NB4 (cell line): ENCODE results near the gene TSPAN10.
"Not testable (repeated sequence)": the region's sequence is repeated elsewhere in the genome, so short reads cannot be mapped to it uniquely, and the experiment has no call there.

Experiments
- DNase-seq: peaks from one replicate; pipeline ENCODE4 v3.0.0; 2010; ENCODE audit warnings: low read depth
- H3K4me3 ChIP-seq: one replicate; pipeline ENCODE4 v1.5.1; 2011; ENCODE audit warnings: mild to moderate bottlenecking, low read depth, low read length, moderate library complexity
- MAX ChIP-seq: IDR thresholded peaks from 2 replicates; pipeline ENCODE4 v1.6.1; 2011; ENCODE audit warnings: low read depth, low read length
- MYC ChIP-seq: IDR thresholded peaks from 2 replicates; pipeline ENCODE4 v1.6.1; 2011; ENCODE audit warnings: low read depth, low read length
- POLR2A ChIP-seq: IDR thresholded peaks from 2 replicates; pipeline ENCODE4 v1.6.1; 2011; ENCODE audit warnings: mild to moderate bottlenecking; ENCODE audit not compliant: insufficient read length; ENCODE audit errors: extremely low read depth
- TF ChIP-seq, protein P1 (sequence below): IDR thresholded peaks from one replicate; pipeline ENCODE4 v1.5.1; 2012; ENCODE audit warnings: low read depth, low read length

Gene TSPAN10

GRCh38 chr17:81608605-81609004 lies 28.4 kb upstream of the TSPAN10 start:
- TF ChIP-seq MAX (no peak), MYC (no peak), POLR2A (no peak)
- TF ChIP-seq, protein P1, sequence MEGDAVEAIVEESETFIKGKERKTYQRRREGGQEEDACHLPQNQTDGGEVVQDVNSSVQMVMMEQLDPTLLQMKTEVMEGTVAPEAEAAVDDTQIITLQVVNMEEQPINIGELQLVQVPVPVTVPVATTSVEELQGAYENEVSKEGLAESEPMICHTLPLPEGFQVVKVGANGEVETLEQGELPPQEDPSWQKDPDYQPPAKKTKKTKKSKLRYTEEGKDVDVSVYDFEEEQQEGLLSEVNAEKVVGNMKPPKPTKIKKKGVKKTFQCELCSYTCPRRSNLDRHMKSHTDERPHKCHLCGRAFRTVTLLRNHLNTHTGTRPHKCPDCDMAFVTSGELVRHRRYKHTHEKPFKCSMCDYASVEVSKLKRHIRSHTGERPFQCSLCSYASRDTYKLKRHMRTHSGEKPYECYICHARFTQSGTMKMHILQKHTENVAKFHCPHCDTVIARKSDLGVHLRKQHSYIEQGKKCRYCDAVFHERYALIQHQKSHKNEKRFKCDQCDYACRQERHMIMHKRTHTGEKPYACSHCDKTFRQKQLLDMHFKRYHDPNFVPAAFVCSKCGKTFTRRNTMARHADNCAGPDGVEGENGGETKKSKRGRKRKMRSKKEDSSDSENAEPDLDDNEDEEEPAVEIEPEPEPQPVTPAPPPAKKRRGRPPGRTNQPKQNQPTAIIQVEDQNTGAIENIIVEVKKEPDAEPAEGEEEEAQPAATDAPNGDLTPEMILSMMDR: no peak
- no peak for DNase-seq
- H3K4me3 ChIP-seq: no peak overlapping the region

GRCh38 chr17:81609541-81610311 lies 27.3 kb upstream of the TSPAN10 start:
- TF ChIP-seq, protein P1: no peak
- TF ChIP-seq MYC (no peak), POLR2A (no peak), MAX (no peak)
- H3K4me3 ChIP-seq: no peak overlapping the region
- no peak for DNase-seq

DNA sequence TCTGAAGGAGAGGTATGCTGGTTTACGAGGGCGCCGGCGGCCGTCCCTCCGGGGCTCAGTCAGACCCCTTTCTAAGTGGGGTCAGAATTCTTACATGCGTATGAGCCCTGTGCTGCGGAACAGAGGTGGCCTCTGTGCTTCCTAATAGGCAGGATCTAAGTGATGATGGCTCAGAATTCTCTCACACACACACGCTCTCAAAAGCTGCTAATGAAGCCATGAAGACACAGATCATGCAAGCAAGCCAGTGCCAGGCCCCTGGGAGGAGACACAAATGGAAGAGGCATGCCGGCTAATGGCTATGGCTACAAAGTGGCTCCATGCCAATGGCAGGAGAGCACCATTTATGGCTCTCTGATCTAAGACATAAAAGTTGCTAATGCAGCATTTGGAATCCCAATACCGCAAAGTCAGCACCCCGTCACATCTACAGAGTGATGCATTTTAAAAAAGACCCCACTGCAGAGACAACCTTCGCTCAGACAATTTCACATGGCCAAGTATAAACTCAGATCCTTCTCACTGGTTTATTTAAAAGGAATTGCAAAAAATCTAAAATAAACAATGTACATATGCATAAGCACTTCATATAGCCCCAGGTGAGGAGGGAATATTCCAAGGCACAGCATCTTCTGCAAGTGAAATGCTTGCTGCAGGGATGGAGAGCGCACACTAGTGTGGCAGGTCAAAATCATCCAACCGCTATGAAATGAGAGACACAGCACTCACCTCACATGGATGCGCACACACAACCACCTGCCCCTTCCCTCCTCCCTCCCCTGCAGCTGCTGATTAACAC lies 24.6 kb upstream of the TSPAN10 start:
- DNase-seq: no peak
- TF ChIP-seq, protein P1: no peak
- TF ChIP-seq MAX (no peak), MYC (no peak), POLR2A (no peak)

GRCh38 chr17:81615401-81615930 lies 21.5 kb upstream of the TSPAN10 start:
- H3K4me3 ChIP-seq: no peak overlapping the region
- TF ChIP-seq, protein P1: no peak
- TF ChIP-seq POLR2A: no peak
- TF ChIP-seq MYC: no peak
- TF ChIP-seq MAX: no peak
- no peak for DNase-seq

More for the DNA sequence above, 24.6 kb upstream of the TSPAN10 start:
- no peak overlapping the region for H3K4me3 ChIP-seq

- no peak for DNase-seq
- TF ChIP-seq, protein P1: no peak
- TF ChIP-seq POLR2A: no peak
- no peak for TF ChIP-seq MYC
- H3K4me3 ChIP-seq: no peak overlapping the region
These were observed 20.1 kb upstream of the TSPAN10 start for GRCh38 chr17:81616877-81617276.

DNA sequence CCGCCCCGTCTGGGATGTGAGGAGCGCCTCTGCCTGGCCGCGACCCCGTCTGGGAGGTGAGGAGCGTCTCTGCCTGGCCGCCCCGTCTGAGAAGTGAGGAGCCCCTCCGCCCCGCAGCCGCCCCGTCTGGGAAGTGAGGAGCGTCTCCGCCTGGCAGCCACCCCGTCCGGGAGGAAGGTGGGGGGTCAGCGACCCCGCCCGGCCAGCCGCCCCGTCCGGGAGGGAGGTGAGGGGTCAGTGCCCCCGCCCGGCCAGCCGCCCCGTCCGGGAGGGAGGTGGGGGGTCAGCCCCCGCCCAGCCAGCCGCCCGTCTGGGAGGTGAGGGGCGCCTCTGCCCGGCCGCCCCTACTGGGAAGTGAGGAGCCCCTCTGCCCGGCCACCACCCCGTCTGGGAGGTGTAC lies 18.7 kb upstream of the TSPAN10 start:
- H3K4me3 ChIP-seq, DNase-seq: not testable (repeated sequence)
